Lower leg skin (tissue), 3 donors: Measurements from ENCODE around the gene ANXA6.

ENCODE experiments used
- POLR2A ChIP-seq, 2 donors: fragments of 450-650 bp; IDR thresholded peaks; one replicate each; pipeline ENCODE4 v1.6.1; 2016 to 2017; ENCODE audit warnings: antibody characterized with exemption in 2 of 2, mild to moderate bottlenecking in 1 of 2, moderate library complexity in 1 of 2
- TF ChIP-seq, protein P1 (sequence below), 3 donors: fragments of 450-650 bp; IDR thresholded peaks; one replicate each; pipeline ENCODE4 v1.5.1; 2016; ENCODE audit warnings: antibody characterized with exemption in 3 of 3, mild to moderate bottlenecking in 3 of 3, moderate library complexity in 2 of 3

DNA sequence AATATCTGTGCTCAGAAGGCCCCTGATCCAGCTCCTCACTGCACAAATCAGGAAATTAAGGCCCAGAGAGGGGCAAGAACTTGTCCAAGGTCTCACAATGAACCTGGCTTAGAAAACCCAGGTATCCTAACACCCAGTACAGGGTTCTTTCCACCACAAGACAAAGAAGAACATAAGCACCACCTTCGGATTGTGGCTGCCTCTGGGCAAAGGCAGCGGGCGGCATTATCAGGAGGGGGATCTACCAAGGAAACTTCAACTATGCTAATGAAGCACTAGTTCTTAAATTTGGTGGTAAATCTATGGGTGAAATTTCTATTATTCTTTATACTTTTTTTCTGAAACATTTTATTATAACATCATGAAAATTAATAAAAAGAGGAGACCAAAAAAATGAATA is 17.9 kb downstream of the ANXA6 start:
- TF ChIP-seq POLR2A (IDR thresholded peaks at IDR 0.05) = no peak
- TF ChIP-seq, protein P1, sequence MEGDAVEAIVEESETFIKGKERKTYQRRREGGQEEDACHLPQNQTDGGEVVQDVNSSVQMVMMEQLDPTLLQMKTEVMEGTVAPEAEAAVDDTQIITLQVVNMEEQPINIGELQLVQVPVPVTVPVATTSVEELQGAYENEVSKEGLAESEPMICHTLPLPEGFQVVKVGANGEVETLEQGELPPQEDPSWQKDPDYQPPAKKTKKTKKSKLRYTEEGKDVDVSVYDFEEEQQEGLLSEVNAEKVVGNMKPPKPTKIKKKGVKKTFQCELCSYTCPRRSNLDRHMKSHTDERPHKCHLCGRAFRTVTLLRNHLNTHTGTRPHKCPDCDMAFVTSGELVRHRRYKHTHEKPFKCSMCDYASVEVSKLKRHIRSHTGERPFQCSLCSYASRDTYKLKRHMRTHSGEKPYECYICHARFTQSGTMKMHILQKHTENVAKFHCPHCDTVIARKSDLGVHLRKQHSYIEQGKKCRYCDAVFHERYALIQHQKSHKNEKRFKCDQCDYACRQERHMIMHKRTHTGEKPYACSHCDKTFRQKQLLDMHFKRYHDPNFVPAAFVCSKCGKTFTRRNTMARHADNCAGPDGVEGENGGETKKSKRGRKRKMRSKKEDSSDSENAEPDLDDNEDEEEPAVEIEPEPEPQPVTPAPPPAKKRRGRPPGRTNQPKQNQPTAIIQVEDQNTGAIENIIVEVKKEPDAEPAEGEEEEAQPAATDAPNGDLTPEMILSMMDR (IDR thresholded peaks at IDR 0.05) = no peak
